Lung (tissue), 12 donors: Measurements from ENCODE around the gene GNA12. TPM values are rescaled to one million over a fixed set of nuclear protein-coding genes. Genes with fewer than 3 reads are reported as not detected.

Experiments used
- ATAC-seq: fragments of 200-7000 bp; cut with Tn5 transposase; one replicate; pipeline ENCODE4 v1.9.1; 2020; ENCODE audit warnings: moderate number of reproducible peaks; ENCODE audit not compliant: insufficient read depth, low FRiP score
- DNase-seq, 3 donors: peaks; one replicate each; pipeline ENCODE4 v3.0.0-alpha.2; 2013 to 2017
- H3K27ac ChIP-seq, 2 donors: one replicate each; pipeline ENCODE4 v1.5.1; 2013; ENCODE audit warnings: mild to moderate bottlenecking in 2 of 2, moderate library complexity in 2 of 2, control low read depth in 1 of 2, inconsistent platforms in 1 of 2, low read depth in 1 of 2, low read length in 1 of 2
- H3K27me3 ChIP-seq, 3 donors: one replicate each; pipeline ENCODE4 v1.5.1; 2013; ENCODE audit warnings: low read length in 2 of 3; ENCODE audit not compliant: control insufficient read depth in 3 of 3, insufficient read depth in 3 of 3
- H3K36me3 ChIP-seq, 4 donors: one replicate each; pipeline ENCODE4 v1.5.1; 2013; ENCODE audit warnings: low read length in 4 of 4, mild to moderate bottlenecking in 1 of 4, moderate library complexity in 1 of 4; ENCODE audit not compliant: control insufficient read depth in 4 of 4, insufficient read depth in 4 of 4
- H3K4me1 ChIP-seq, 5 donors: one replicate each; pipeline ENCODE4 v1.5.1; 2013; ENCODE audit warnings: low read length in 5 of 5, mild to moderate bottlenecking in 2 of 5, moderate library complexity in 1 of 5; ENCODE audit not compliant: control insufficient read depth in 5 of 5, insufficient read depth in 5 of 5
- H3K4me3 ChIP-seq: one replicate; pipeline ENCODE4 v1.5.1; 2013; ENCODE audit warnings: mild to moderate bottlenecking, control low read depth, moderate library complexity
- H3K9ac ChIP-seq, 2 donors: one replicate each; pipeline ENCODE4 v1.5.1; 2013; ENCODE audit warnings: low read length in 2 of 2, control low read depth in 1 of 2; ENCODE audit not compliant: insufficient read depth in 1 of 2
- H3K9me3 ChIP-seq, 4 donors: one replicate each; pipeline ENCODE4 v1.5.1; 2013; ENCODE audit warnings: low read length in 3 of 4, mild to moderate bottlenecking in 1 of 4, moderate library complexity in 1 of 4; ENCODE audit not compliant: control insufficient read depth in 4 of 4, insufficient read depth in 3 of 4
- CTCF ChIP-seq: IDR thresholded peaks from 2 replicates; pipeline ENCODE4 v1.5.1; 2012; ENCODE audit warnings: mild to moderate bottlenecking; ENCODE audit errors: control extremely low read depth, extremely low read depth
- WGBS, 2 donors: extraction: QIAGEN DNeasy Blood & Tissue Kit; methylation state at CpG; one replicate each; pipeline ENCODE4 v1.1.7; 2013; 5-methylcytosine and 5-hydroxymethylcytosine counted together
- polyA plus RNA-seq, 2 donors: library from polyadenylated mRNA; stranded (reverse); fragments of 200-250 nt; gene quantifications; one replicate each; pipeline ENCODE4 v1.2.1, GENCODE V29; 2013
- total RNA-seq, 2 donors: library from RNA; depleted of rRNA in 1 of 2; stranded (reverse); fragments of >200 nt in 1 of 2; gene quantifications; one replicate each; pipeline ENCODE4 v1.2.1, GENCODE V29; 2014 to 2021
- donor health status: control.
- donor health status: control.
- donor health status: Bipolar disorder and iron deficiency.
- donor health status: healthy.
- donor health status: DM: yes; HTN: yes; CAD: no.

Gene GNA12
- total and polyA plus RNA-seq, 4 donors = 11.0 to 51.9 (median 33.5) TPM

- Histone ChIP-seq H3K4me3 (no peak overlapping the region), H3K4me1 (peaks cover 0 to 16% (median 0%) of the 10 kb centered on the region in 5 donors), H3K36me3 (no peaks in the 10 kb centered on the region), H3K27me3 (peaks cover 2 to 30% (median 23%) of the 10 kb centered on the region in 3 donors), H3K9me3 (peaks cover 0 to 8% (median under 1%) of the 10 kb centered on the region in 4 donors), H3K27ac (no peak overlapping the region), H3K9ac (no peak overlapping the region)
- 92 to 96% methylated on average over 14 of the region's 14 CpGs for WGBS, 2 donors
- DNase-seq (no peak), ATAC-seq (no peak)
- no peak for TF ChIP-seq CTCF
Observed at GRCh38 chr7:2686101-2686500, 158.0 kb downstream of the GNA12 start.

GRCh38 chr7:2684501-2684900, 159.6 kb downstream of the GNA12 start:
- no peak overlapping the region for H3K9ac ChIP-seq
- peaks cover 0 to 18% (median 0%) of the 10 kb centered on the region in 5 donors for H3K4me1 ChIP-seq
- no peak for TF ChIP-seq CTCF
- no peak overlapping the region for H3K4me3 ChIP-seq
- WGBS, 2 donors = 93 to 94% methylated on average over 10 of the region's 11 CpGs
- peaks cover 0 to 6% (median under 1%) of the 10 kb centered on the region in 4 donors for H3K9me3 ChIP-seq
- H3K27ac ChIP-seq = no peak overlapping the region
- H3K27me3 ChIP-seq = peaks cover 2 to 25% (median 20%) of the 10 kb centered on the region in 3 donors
- ATAC-seq (no peak), DNase-seq (no peak)
- H3K36me3 ChIP-seq = no peaks in the 10 kb centered on the region

- DNase-seq (peak in 1 of 3 donors; percentile 8), ATAC-seq (no peak)
- H3K9me3 ChIP-seq = peaks cover 0 to 5% (median under 1%) of the 10 kb centered on the region in 4 donors
- H3K36me3 ChIP-seq = no peaks in the 10 kb centered on the region
- H3K9ac ChIP-seq = no peak overlapping the region
- no peak overlapping the region for H3K4me3 ChIP-seq
- WGBS, 2 donors = 88 to 94% methylated on average over 26 to 27 of the region's 27 CpGs
- no peak overlapping the region for H3K27ac ChIP-seq
- peaks cover 0 to 6% (median 0%) of the 10 kb centered on the region in 5 donors for H3K4me1 ChIP-seq
- TF ChIP-seq CTCF = no peak
- peaks cover 2 to 9% (median 3%) of the 10 kb centered on the region in 3 donors for H3K27me3 ChIP-seq
Observed at GRCh38 chr7:2681929-2682799, 161.9 kb downstream of the GNA12 start.
